Keratinocyte (primary cell): ENCODE measurements around the gene TMEFF2. TPM values are rescaled to one million over a fixed set of nuclear protein-coding genes. Genes with fewer than 3 reads are reported as not detected.

Source experiments
- DNase-seq: peaks from one replicate; pipeline ENCODE4 v3.0.0-alpha.2; 2011; ENCODE audit warnings: low read depth, missing footprints, low spot score
- FAIRE-seq: peaks from 2 replicates; lab custom pipeline; 2011; peaks lifted over from hg19 to GRCh38; lab: Jason Lieb, UNC
- H2AFZ ChIP-seq: 2 replicates; pipeline ENCODE4 v1.6.0; 2012; ENCODE audit warnings: low read length, control low read depth, inconsistent platforms; ENCODE audit not compliant: control insufficient read depth
- H3K27ac ChIP-seq: 2 replicates; pipeline ENCODE4 v1.5.1; 2011; ENCODE audit warnings: low read length; ENCODE audit not compliant: control insufficient read depth, insufficient read depth
- H3K27me3 ChIP-seq: 3 replicates; pipeline ENCODE4 v1.6.0; 2011; ENCODE audit warnings: low read length; ENCODE audit not compliant: control insufficient read depth, insufficient read depth; ENCODE audit errors: extremely low read depth
- H3K36me3 ChIP-seq, 2 experiments: 2 replicates in 1 of 2; 3 replicates in 1 of 2; pipeline ENCODE4 v1.5.1; 2011; ENCODE audit warnings: low read length in 2 of 2, mild to moderate bottlenecking in 1 of 2; ENCODE audit not compliant: control insufficient read depth in 2 of 2, insufficient read depth in 2 of 2; ENCODE audit errors: extremely low read depth in 1 of 2
- H3K4me1 ChIP-seq: 3 replicates; pipeline ENCODE4 v1.5.1; 2011; ENCODE audit warnings: low read length; ENCODE audit not compliant: control insufficient read depth, insufficient read depth; ENCODE audit errors: extremely low read depth
- H3K4me2 ChIP-seq: 3 replicates; pipeline ENCODE4 v1.6.0; 2011; ENCODE audit warnings: low read depth, low read length; ENCODE audit not compliant: control insufficient read depth, insufficient read depth; ENCODE audit errors: extremely low read depth
- H3K4me3 ChIP-seq, 3 experiments: fragments of 200-600 bp in 1 of 3; sonication (generic) in 1 of 3; 2 replicates in 2 of 3; 3 replicates in 1 of 3; pipeline ENCODE4 v1.5.1; 2011 to 2016; ENCODE audit warnings: low read length in 3 of 3, mild to moderate bottlenecking in 3 of 3, control low read depth in 2 of 3, inconsistent platforms in 1 of 3, low read depth in 1 of 3, mixed read lengths in 1 of 3, mixed run types in 1 of 3, moderate library complexity in 1 of 3; ENCODE audit not compliant: control insufficient read depth in 2 of 3, insufficient read depth in 2 of 3; ENCODE audit errors: extremely low read depth in 1 of 3
- H3K79me2 ChIP-seq: 2 replicates; pipeline ENCODE4 v1.6.0; 2012; ENCODE audit warnings: low read length; ENCODE audit not compliant: control insufficient read depth, insufficient read depth
- H3K9ac ChIP-seq: 3 replicates; pipeline ENCODE4 v1.6.0; 2011; ENCODE audit warnings: low read length; ENCODE audit not compliant: control insufficient read depth, insufficient read depth; ENCODE audit errors: extremely low read depth
- H3K9me1 ChIP-seq: 3 replicates; pipeline ENCODE4 v1.6.0; 2011; ENCODE audit warnings: low read length; ENCODE audit not compliant: control insufficient read depth, insufficient read depth; ENCODE audit errors: extremely low read depth
- H3K9me3 ChIP-seq: 2 replicates; pipeline ENCODE4 v1.5.1; 2012; ENCODE audit warnings: low read depth, low read length; ENCODE audit not compliant: control insufficient read depth
- H4K20me1 ChIP-seq: 3 replicates; pipeline ENCODE4 v1.6.0; 2011; ENCODE audit warnings: low read length; ENCODE audit not compliant: control insufficient read depth, insufficient read depth; ENCODE audit errors: extremely low read depth
- EZH2 ChIP-seq: IDR thresholded peaks from one replicate; pipeline ENCODE4 v1.6.1; 2012; ENCODE audit warnings: inconsistent platforms, mild to moderate bottlenecking, low read length, moderate library complexity
- dilution Hi-C: fragments of 300-500 bp; cut with MboI; formaldehyde crosslinking; loops from one replicate; pipeline ENCODE4 v1.7.0; 2020; ENCODE audit warnings: low sequenced_read_pairs; ENCODE audit not compliant: extremely low pct_ligation_motif_present
- polyA plus RNA-seq, 5 experiments: library from polyadenylated mRNA; depleted of rRNA in 3 of 5; stranded (reverse) in 3 of 5; stranded (forward) in 1 of 5; unstranded in 1 of 5; fragments of >200 nt; gene quantifications; 1 replicate in 1 of 5; 2 replicates in 3 of 5; 3 replicates in 1 of 5; pipeline versions ENCODE4 v1.2.1 to v1.2.3, GENCODE V29; 2011 to 2012; ENCODE audit warnings: missing spikeins in 2 of 5, low read depth in 1 of 5, low replicate concordance in 1 of 5
- TF ChIP-seq, protein P1 (sequence below), 3 experiments: IDR thresholded peaks in 1 of 3; conservative IDR thresholded peaks in 1 of 3; optimal IDR thresholded peaks in 1 of 3; 2 replicates in 2 of 3; 3 replicates in 1 of 3; pipeline versions ENCODE3 to v1.5.1; 2011; ENCODE audit warnings: low read length in 3 of 3, mild to moderate bottlenecking in 3 of 3, moderate library complexity in 2 of 3, control low read depth in 1 of 3, inconsistent platforms in 1 of 3; ENCODE audit not compliant: insufficient read depth in 2 of 3; ENCODE audit errors: extremely low read depth in 1 of 3

The TMEFF2 gene
- polyA plus RNA-seq, 1 donor (not counting 4 experiments of a cell fraction or from before 2014, with no cell fraction given): not detected

DNA sequence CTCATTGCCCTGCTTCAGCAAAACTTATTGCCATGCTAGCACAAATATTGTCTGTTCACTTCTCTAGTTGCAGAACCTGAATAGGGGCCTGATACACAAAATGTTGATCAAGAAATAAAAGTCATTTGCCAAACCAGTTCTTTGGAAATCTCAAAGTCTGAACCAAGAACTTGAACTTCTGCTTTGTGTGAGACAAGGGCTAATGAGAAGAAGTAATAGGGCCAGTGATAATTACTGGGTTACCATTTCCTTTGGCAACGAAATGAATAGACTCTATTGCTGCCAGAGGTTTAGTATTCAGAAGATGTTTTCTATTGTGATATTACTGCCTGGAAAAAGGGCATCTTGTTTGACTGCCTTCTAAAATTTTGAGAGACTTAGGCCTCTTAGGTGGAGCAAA, 35.0 kb downstream of the TMEFF2 start:
- Histone ChIP-seq H3K79me2 (no peaks in the 10 kb centered on the region), H3K36me3 (no peaks in the 10 kb centered on the region), H3K9me1 (no peaks in the 10 kb centered on the region), H3K4me3 (no peak overlapping the region), H3K4me1 (no peaks in the 10 kb centered on the region), H4K20me1 (no peaks in the 10 kb centered on the region), H3K9me3 (no peaks in the 10 kb centered on the region), H2AFZ (no peak overlapping the region), H3K4me2 (no peak overlapping the region), H3K9ac (no peak overlapping the region), H3K27ac (no peak overlapping the region), H3K27me3 (no peaks in the 10 kb centered on the region)
- no peak for DNase-seq
- dilution Hi-C loops: loop anchor here (25.0 kb wide), 1 partner anchor 347 kb away; no protein-coding TSS in a partner anchor
- FAIRE-seq: no peak
- TF ChIP-seq, protein P1, sequence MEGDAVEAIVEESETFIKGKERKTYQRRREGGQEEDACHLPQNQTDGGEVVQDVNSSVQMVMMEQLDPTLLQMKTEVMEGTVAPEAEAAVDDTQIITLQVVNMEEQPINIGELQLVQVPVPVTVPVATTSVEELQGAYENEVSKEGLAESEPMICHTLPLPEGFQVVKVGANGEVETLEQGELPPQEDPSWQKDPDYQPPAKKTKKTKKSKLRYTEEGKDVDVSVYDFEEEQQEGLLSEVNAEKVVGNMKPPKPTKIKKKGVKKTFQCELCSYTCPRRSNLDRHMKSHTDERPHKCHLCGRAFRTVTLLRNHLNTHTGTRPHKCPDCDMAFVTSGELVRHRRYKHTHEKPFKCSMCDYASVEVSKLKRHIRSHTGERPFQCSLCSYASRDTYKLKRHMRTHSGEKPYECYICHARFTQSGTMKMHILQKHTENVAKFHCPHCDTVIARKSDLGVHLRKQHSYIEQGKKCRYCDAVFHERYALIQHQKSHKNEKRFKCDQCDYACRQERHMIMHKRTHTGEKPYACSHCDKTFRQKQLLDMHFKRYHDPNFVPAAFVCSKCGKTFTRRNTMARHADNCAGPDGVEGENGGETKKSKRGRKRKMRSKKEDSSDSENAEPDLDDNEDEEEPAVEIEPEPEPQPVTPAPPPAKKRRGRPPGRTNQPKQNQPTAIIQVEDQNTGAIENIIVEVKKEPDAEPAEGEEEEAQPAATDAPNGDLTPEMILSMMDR (optimal IDR thresholded peaks at IDR 0.05 in 1 of 3, IDR thresholded peaks at IDR 0.05 in 1 of 3, conservative IDR thresholded peaks at IDR 0.05 in 1 of 3; ENCODE audit: extremely low read depth in 1 of 3, insufficient read depth in 2 of 3, low read length in 3 of 3): no peak
- no peak for TF ChIP-seq EZH2

DNA sequence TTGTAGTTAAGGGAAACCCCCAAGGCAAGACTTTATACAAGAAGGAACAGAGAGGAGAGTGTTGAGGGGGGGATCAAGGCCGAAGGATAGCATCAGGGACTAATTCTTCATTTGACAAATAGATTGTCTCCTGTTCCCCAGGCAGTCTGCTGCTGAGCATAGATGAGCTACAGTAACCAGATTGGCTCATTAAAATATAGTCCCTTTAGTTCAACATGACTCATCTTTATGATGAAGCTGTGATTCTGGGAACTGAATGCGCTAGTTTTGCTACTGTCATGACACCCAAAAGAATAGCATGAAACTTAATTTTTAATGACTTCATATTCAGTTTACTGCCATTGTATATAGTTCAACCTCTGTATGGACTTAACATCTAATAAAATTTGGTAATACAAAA, 35.5 kb downstream of the TMEFF2 start:
- Histone ChIP-seq H3K4me1 (no peaks in the 10 kb centered on the region), H3K9ac (no peak overlapping the region), H3K27me3 (no peaks in the 10 kb centered on the region), H3K79me2 (no peaks in the 10 kb centered on the region), H3K4me3 (no peak overlapping the region), H2AFZ (no peak overlapping the region), H3K9me1 (no peaks in the 10 kb centered on the region), H3K9me3 (no peaks in the 10 kb centered on the region), H4K20me1 (no peaks in the 10 kb centered on the region), H3K27ac (no peak overlapping the region), H3K4me2 (no peak overlapping the region), H3K36me3 (no peaks in the 10 kb centered on the region)
- dilution Hi-C loops: loop anchor here (25.0 kb wide), 1 partner anchor 347 kb away; no protein-coding TSS in a partner anchor
- FAIRE-seq (no peak), DNase-seq (no peak)
- TF ChIP-seq, protein P1 (optimal IDR thresholded peaks at IDR 0.05 in 1 of 3, IDR thresholded peaks at IDR 0.05 in 1 of 3, conservative IDR thresholded peaks at IDR 0.05 in 1 of 3; ENCODE audit: extremely low read depth in 1 of 3, insufficient read depth in 2 of 3, low read length in 3 of 3): no peak
- no peak for TF ChIP-seq EZH2
